HCT116 (cell line): ENCODE measurements around the gene TTL. TPM values are rescaled to one million over a fixed set of nuclear protein-coding genes. Genes with fewer than 3 reads are reported as not detected.

Experiments used
- ATAC-seq: fragments of 200-7000 bp; cut with Tn5 transposase; 2 replicates; pipeline ENCODE4 v1.9.1; 2020; ENCODE audit warnings: mild to moderate bottlenecking, moderate library complexity
- BruUV-seq: library from RNA; stranded (reverse); fragments of 400-500 nt; replicated peaks from 2 replicates; lab custom pipeline; 2021; lab: Mats Ljungman, UMichigan
- CTCF ChIA-PET: fragments of 300-600 bp; sonication (Branson Sonifier 250); formaldehyde crosslinking; loops from one replicate; lab custom pipeline; 2021; ENCODE audit warnings: antibody characterized with exemption; lab: Charles Lee
- POLR2A ChIA-PET: fragments of 300-600, 350-600 bp; sonication (Branson Sonifier 250); formaldehyde crosslinking; loops from one replicate; lab custom pipeline; 2021; ENCODE audit warnings: antibody characterized with exemption; lab: Charles Lee
- RAD21 ChIA-PET, 2 experiments: fragments of 300-600 bp; sonication (Branson Sonifier 250); formaldehyde crosslinking; loops; one replicate each; lab custom pipeline; 2023; ENCODE audit warnings: low total read pairs in 2 of 2; ENCODE audit not compliant: uncharacterized antibody in 2 of 2, unreplicated experiment in 2 of 2, low non-redundant PET in 1 of 2; lab: Charles Lee
- DNase-seq: peaks from one replicate; pipeline ENCODE4 v3.0.0-alpha.2; 2010; ENCODE audit warnings: low read depth, low spot score
- H2AFZ ChIP-seq: fragments of 200-600 bp; shearing (Covaris generic), sonication (generic); 2 replicates; pipeline ENCODE4 v1.6.1; 2017; ENCODE audit warnings: low read depth, mixed run types, mixed read lengths, antibody characterized with exemption, low read length; ENCODE audit not compliant: poor library complexity, severe bottlenecking
- H3K27ac ChIP-seq: 2 replicates; pipeline ENCODE4 v1.5.1; 2012; ENCODE audit warnings: low read depth, low read length
- H3K27me3 ChIP-seq: fragments of 200-600 bp; sonication (generic); 2 replicates; pipeline ENCODE4 v1.6.1; 2016; ENCODE audit warnings: mixed run types, low read length, mixed read lengths; ENCODE audit not compliant: insufficient read depth
- H3K36me3 ChIP-seq, 2 experiments: fragments of 200-500 bp in 1 of 2; fragments of 200-600 bp in 1 of 2; sonication (Bioruptor generic) in 1 of 2; sonication (generic) in 1 of 2; 2 replicates each; pipeline versions ENCODE4 v1.5.1 to v1.6.1; 2014 to 2016; ENCODE audit warnings: low read length in 2 of 2, inconsistent platforms in 1 of 2, mixed read lengths in 1 of 2, mixed run types in 1 of 2; ENCODE audit not compliant: insufficient read depth in 2 of 2, control insufficient read depth in 1 of 2
- H3K4me1 ChIP-seq, 2 experiments: fragments of 200-600 bp in 1 of 2; sonication (generic) in 1 of 2; 2 replicates each; pipeline versions ENCODE4 v1.5.1 to v1.6.1; 2012 to 2017; ENCODE audit warnings: low read length in 2 of 2, inconsistent platforms in 1 of 2, mild to moderate bottlenecking in 1 of 2, mixed read lengths in 1 of 2, mixed run types in 1 of 2, moderate library complexity in 1 of 2; ENCODE audit not compliant: insufficient read depth in 2 of 2, control insufficient read depth in 1 of 2
- H3K4me2 ChIP-seq: fragments of 200-600 bp; sonication (generic); 2 replicates; pipeline ENCODE4 v1.6.1; 2017; ENCODE audit warnings: mixed run types, low read length, mixed read lengths
- H3K4me3 ChIP-seq, 2 experiments: fragments of 200-600 bp in 1 of 2; sonication (generic) in 1 of 2; replicated peaks in 1 of 2; 2 replicates each; pipeline ENCODE4 v1.5.1; 2011 to 2016; ENCODE audit warnings: low read length in 2 of 2, control low read depth in 1 of 2, low read depth in 1 of 2, mild to moderate bottlenecking in 1 of 2, mixed read lengths in 1 of 2, mixed run types in 1 of 2
- H3K79me2 ChIP-seq: fragments of 200-600 bp; sonication (generic); 2 replicates; pipeline ENCODE4 v1.6.1; 2017; ENCODE audit warnings: mild to moderate bottlenecking, mixed run types, low read length, moderate library complexity, mixed read lengths; ENCODE audit not compliant: insufficient read depth
- H3K9ac ChIP-seq: fragments of 200-600 bp; sonication (generic); 2 replicates; pipeline ENCODE4 v1.6.1; 2016; ENCODE audit warnings: low read length, mixed read lengths
- H3K9me2 ChIP-seq: fragments of 200-600 bp; sonication (generic), shearing (Covaris generic); 2 replicates; pipeline ENCODE4 v1.6.1; 2017; ENCODE audit warnings: mixed run types, mild to moderate bottlenecking, moderate library complexity; ENCODE audit not compliant: insufficient read depth
- H3K9me3 ChIP-seq, 2 experiments: fragments of 200-500 bp in 1 of 2; fragments of 200-600 bp in 1 of 2; sonication (Bioruptor generic) in 1 of 2; sonication (generic) in 1 of 2; 2 replicates each; pipeline ENCODE4 v1.6.1; 2014 to 2017; ENCODE audit warnings: low read length in 2 of 2, mixed read lengths in 2 of 2, inconsistent platforms in 1 of 2, low read depth in 1 of 2, mild to moderate bottlenecking in 1 of 2, mixed run types in 1 of 2, moderate library complexity in 1 of 2; ENCODE audit not compliant: control insufficient read depth in 1 of 2, insufficient read depth in 1 of 2
- H4K20me1 ChIP-seq: fragments of 200-600 bp; sonication (generic), shearing (Covaris generic); 2 replicates; pipeline ENCODE4 v1.6.1; 2017; ENCODE audit warnings: mixed run types, mild to moderate bottlenecking, moderate library complexity; ENCODE audit not compliant: insufficient read depth
- CEBPB ChIP-seq: IDR thresholded peaks from 2 replicates; pipeline ENCODE4 v1.6.1; 2012; ENCODE audit warnings: low read depth
- ELF1 ChIP-seq: IDR thresholded peaks from 2 replicates; pipeline ENCODE4 v1.6.1; 2012; ENCODE audit warnings: low read depth, borderline replicate concordance
- EZH2 ChIP-seq: fragments of 200-600 bp; sonication (generic); IDR thresholded peaks from 2 replicates; pipeline ENCODE4 v1.6.1; 2017; ENCODE audit warnings: antibody characterized with exemption, mixed run types
- JUND ChIP-seq: IDR thresholded peaks from 2 replicates; pipeline ENCODE4 v1.6.1; 2012
- POLR2A ChIP-seq: IDR thresholded peaks from 2 replicates; pipeline ENCODE4 v1.7.0; 2011; ENCODE audit warnings: borderline replicate concordance; ENCODE audit not compliant: insufficient read depth, insufficient read length; ENCODE audit errors: extremely low read depth
- SIN3A ChIP-seq: IDR thresholded peaks from 2 replicates; pipeline ENCODE4 v1.6.1; 2012; ENCODE audit warnings: low read depth
- TCF7L2 ChIP-seq: IDR thresholded peaks from 2 replicates; pipeline ENCODE4 v1.7.0; 2011; ENCODE audit warnings: borderline replicate concordance, inconsistent platforms; ENCODE audit not compliant: insufficient read depth, insufficient read length; ENCODE audit errors: extremely low read depth
- ZNF274 ChIP-seq: fragments of 200-500 bp; sonication (Bioruptor generic); IDR thresholded peaks from 2 replicates; pipeline ENCODE4 v1.6.1; 2014; ENCODE audit warnings: mild to moderate bottlenecking, low read depth, low read length, inconsistent platforms
- intact Hi-C: fragments of 100-400 bp; cut with micrococcal nuclease; formaldehyde crosslinking; loops from 2 replicates; pipeline ENCODE4 v1.10.0; 2022
- total RNA-seq: library from RNA; stranded (reverse); gene quantifications from one replicate; pipeline ENCODE4 v1.2.1, GENCODE V29; 2021; ENCODE audit not compliant: unreplicated experiment
- TF ChIP-seq, protein P1 (sequence below), 3 experiments: fragments of 200-600 bp in 1 of 3; sonication (generic) in 1 of 3; IDR thresholded peaks in 2 of 3; conservative IDR thresholded peaks in 1 of 3; 2 replicates each; pipeline ENCODE4 v1.5.1; 2012 to 2017; ENCODE audit warnings: low read depth in 2 of 3, low read length in 2 of 3, antibody characterized with exemption in 1 of 3, borderline replicate concordance in 1 of 3, control low read depth in 1 of 3, mild to moderate bottlenecking in 1 of 3, mixed read lengths in 1 of 3, mixed run types in 1 of 3, moderate library complexity in 1 of 3; ENCODE audit not compliant: insufficient read depth in 1 of 3
- TF ChIP-seq, protein P2 (sequence below): IDR thresholded peaks from 2 replicates; pipeline ENCODE4 v1.6.1; 2011; ENCODE audit warnings: mild to moderate bottlenecking, low read length, moderate library complexity; ENCODE audit not compliant: insufficient replicate concordance; ENCODE audit errors: extremely low read depth
- TF ChIP-seq, protein P3 (sequence below): IDR thresholded peaks from 2 replicates; pipeline ENCODE4 v1.6.1; 2012; ENCODE audit warnings: low read depth

TTL gene
- total RNA-seq, 1 experiment from 2014 or later: 58.7 TPM

DNA sequence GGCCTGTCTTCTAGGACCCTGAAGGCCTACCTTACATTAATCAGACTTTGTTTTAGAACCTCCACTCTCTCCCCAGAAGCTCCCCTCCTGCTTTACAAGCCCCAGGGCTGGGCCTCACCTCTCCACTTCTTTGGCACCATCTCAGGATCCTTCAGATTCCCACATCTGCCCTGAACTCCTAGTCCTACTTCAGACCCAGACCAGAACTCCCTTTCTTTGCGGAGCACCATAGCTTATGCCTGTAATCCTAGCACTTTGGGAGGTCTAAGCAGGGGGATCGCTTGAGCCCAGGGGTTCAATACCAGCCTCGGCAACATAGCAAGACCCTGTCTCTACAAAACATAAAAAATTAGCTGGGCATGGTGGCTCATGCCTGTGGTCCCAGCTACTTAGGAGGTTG is 103.4 kb downstream of the TTL start:
- Histone ChIP-seq H2AFZ (no peak overlapping the region), H3K4me3 (peak overlapping the region; percentile 89 to 91), H4K20me1 (no peaks in the 10 kb centered on the region), H3K9me2 (no peaks in the 10 kb centered on the region), H3K9ac (peak overlapping the region; percentile 85), H3K4me2 (peak overlapping the region; percentile 87), H3K4me1 (peaks cover 15 to 28% of the 10 kb centered on the region in 2 experiments), H3K27me3 (no peaks in the 10 kb centered on the region), H3K79me2 (peaks cover 13% of the 10 kb centered on the region), H3K36me3 (0 out of 4 replicates have a peak, but pooled peaks cover 0 to 2% of the 10 kb centered on the region in 2 experiments), H3K27ac (peak overlapping the region; percentile 96), H3K9me3 (no peaks in the 10 kb centered on the region)
- ChIA-PET CTCF (interaction anchor here (3.1 kb wide), 1 partner anchor 141 kb away, joined by 29 read pairs; no protein-coding TSS in a partner anchor), RAD21 (interaction anchor here (1.1 to 1.9 kb wide), 2 partner anchors 139 to 141 kb away, joined by 3 to 10 read pairs; no protein-coding TSS in a partner anchor), POLR2A (interaction anchor here (2.4 kb wide), 1 partner anchor 140 kb away, joined by 14 read pairs; no protein-coding TSS in a partner anchor)
- DNase-seq: no peak
- TF ChIP-seq POLR2A: no peak
- TF ChIP-seq, protein P1, sequence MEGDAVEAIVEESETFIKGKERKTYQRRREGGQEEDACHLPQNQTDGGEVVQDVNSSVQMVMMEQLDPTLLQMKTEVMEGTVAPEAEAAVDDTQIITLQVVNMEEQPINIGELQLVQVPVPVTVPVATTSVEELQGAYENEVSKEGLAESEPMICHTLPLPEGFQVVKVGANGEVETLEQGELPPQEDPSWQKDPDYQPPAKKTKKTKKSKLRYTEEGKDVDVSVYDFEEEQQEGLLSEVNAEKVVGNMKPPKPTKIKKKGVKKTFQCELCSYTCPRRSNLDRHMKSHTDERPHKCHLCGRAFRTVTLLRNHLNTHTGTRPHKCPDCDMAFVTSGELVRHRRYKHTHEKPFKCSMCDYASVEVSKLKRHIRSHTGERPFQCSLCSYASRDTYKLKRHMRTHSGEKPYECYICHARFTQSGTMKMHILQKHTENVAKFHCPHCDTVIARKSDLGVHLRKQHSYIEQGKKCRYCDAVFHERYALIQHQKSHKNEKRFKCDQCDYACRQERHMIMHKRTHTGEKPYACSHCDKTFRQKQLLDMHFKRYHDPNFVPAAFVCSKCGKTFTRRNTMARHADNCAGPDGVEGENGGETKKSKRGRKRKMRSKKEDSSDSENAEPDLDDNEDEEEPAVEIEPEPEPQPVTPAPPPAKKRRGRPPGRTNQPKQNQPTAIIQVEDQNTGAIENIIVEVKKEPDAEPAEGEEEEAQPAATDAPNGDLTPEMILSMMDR (IDR thresholded peaks at IDR 0.05 in 2 of 3, conservative IDR thresholded peaks at IDR 0.05 in 1 of 3; ENCODE audit: borderline replicate concordance in 1 of 3, insufficient read depth in 1 of 3, low read depth in 2 of 3, low read length in 2 of 3): no peak
- no peak for TF ChIP-seq JUND
- TF ChIP-seq, protein P2, sequence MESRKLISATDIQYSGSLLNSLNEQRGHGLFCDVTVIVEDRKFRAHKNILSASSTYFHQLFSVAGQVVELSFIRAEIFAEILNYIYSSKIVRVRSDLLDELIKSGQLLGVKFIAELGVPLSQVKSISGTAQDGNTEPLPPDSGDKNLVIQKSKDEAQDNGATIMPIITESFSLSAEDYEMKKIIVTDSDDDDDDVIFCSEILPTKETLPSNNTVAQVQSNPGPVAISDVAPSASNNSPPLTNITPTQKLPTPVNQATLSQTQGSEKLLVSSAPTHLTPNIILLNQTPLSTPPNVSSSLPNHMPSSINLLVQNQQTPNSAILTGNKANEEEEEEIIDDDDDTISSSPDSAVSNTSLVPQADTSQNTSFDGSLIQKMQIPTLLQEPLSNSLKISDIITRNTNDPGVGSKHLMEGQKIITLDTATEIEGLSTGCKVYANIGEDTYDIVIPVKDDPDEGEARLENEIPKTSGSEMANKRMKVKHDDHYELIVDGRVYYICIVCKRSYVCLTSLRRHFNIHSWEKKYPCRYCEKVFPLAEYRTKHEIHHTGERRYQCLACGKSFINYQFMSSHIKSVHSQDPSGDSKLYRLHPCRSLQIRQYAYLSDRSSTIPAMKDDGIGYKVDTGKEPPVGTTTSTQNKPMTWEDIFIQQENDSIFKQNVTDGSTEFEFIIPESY: no peak
- TF ChIP-seq SIN3A: no peak
- no peak for TF ChIP-seq EZH2
- no peak for TF ChIP-seq CEBPB
- TF ChIP-seq, protein P3, sequence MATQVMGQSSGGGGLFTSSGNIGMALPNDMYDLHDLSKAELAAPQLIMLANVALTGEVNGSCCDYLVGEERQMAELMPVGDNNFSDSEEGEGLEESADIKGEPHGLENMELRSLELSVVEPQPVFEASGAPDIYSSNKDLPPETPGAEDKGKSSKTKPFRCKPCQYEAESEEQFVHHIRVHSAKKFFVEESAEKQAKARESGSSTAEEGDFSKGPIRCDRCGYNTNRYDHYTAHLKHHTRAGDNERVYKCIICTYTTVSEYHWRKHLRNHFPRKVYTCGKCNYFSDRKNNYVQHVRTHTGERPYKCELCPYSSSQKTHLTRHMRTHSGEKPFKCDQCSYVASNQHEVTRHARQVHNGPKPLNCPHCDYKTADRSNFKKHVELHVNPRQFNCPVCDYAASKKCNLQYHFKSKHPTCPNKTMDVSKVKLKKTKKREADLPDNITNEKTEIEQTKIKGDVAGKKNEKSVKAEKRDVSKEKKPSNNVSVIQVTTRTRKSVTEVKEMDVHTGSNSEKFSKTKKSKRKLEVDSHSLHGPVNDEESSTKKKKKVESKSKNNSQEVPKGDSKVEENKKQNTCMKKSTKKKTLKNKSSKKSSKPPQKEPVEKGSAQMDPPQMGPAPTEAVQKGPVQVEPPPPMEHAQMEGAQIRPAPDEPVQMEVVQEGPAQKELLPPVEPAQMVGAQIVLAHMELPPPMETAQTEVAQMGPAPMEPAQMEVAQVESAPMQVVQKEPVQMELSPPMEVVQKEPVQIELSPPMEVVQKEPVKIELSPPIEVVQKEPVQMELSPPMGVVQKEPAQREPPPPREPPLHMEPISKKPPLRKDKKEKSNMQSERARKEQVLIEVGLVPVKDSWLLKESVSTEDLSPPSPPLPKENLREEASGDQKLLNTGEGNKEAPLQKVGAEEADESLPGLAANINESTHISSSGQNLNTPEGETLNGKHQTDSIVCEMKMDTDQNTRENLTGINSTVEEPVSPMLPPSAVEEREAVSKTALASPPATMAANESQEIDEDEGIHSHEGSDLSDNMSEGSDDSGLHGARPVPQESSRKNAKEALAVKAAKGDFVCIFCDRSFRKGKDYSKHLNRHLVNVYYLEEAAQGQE: no peak
- no peak for TF ChIP-seq TCF7L2
- TF ChIP-seq ELF1: no peak
- TF ChIP-seq ZNF274: no peak
- no peak for ATAC-seq
- intact Hi-C loops: no loop called here
- BruUV-seq: no TSS peak
